GM23248 (cell line): ENCODE results near the gene RTL10.

Experiments
- EZH2 ChIP-seq: fragments of 200-600 bp; sonication (generic); IDR thresholded peaks from 2 replicates; pipeline ENCODE4 v1.6.1; 2018; ENCODE audit warnings: antibody characterized with exemption, mild to moderate bottlenecking; ENCODE audit not compliant: insufficient read depth, poor library complexity, severe bottlenecking
- EZH2phosphoT487 ChIP-seq: fragments of 200-600 bp; sonication (generic); IDR thresholded peaks from 2 replicates; pipeline ENCODE4 v1.6.1; 2018; ENCODE audit warnings: antibody characterized with exemption, moderate library complexity, mild to moderate bottlenecking, low read depth; ENCODE audit not compliant: insufficient read depth

- no peak for TF ChIP-seq EZH2phosphoT487
- TF ChIP-seq EZH2, result no peak
Measured at GRCh38 chr22:19879992-19880785, 25.5 kb upstream of the RTL10 start.
